HG02852 (cell line): ENCODE measurements around the gene C16orf92.
A peak's percentile ranks its signal among the peaks of the same experiment; 100 is the strongest.

Experiments used
- ATAC-seq: cut with Tn5 transposase; IDR thresholded peaks from one replicate; pipeline ENCODE4 v1.9.1; 2021; ENCODE audit warnings: mild to moderate bottlenecking, moderate library complexity; ENCODE audit not compliant: unreplicated experiment

C16orf92 gene, protein sequence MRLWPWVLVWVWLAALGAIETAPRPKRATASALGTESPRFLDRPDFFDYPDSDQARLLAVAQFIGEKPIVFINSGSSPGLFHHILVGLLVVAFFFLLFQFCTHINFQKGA

DNA sequence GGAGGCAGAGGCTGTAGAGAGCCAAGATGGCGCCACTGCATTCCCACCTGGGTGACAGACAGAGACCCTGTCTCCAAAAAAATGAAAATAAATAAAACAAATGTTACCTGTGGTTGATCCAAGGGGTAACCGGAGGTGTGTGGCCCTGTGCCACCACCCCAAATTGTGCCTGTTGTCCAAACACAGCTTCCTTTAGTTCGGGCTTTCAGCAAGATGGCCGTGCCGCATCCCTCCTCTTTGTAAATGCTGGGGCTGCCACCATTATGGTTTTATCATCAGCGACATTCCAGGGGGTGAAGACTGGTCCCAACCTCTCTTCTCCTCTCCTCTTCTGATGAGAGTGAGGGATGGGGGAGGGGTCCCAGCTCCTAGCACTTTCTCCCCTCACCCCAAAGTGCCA is at the start of gene C16orf92:
Gene C16orf92, plus strand, starts transcription at position 312 of the 400 bp plus-strand sequence. CDS start 143 bp downstream, outside the sequence.
- ATAC-seq: no peak

DNA sequence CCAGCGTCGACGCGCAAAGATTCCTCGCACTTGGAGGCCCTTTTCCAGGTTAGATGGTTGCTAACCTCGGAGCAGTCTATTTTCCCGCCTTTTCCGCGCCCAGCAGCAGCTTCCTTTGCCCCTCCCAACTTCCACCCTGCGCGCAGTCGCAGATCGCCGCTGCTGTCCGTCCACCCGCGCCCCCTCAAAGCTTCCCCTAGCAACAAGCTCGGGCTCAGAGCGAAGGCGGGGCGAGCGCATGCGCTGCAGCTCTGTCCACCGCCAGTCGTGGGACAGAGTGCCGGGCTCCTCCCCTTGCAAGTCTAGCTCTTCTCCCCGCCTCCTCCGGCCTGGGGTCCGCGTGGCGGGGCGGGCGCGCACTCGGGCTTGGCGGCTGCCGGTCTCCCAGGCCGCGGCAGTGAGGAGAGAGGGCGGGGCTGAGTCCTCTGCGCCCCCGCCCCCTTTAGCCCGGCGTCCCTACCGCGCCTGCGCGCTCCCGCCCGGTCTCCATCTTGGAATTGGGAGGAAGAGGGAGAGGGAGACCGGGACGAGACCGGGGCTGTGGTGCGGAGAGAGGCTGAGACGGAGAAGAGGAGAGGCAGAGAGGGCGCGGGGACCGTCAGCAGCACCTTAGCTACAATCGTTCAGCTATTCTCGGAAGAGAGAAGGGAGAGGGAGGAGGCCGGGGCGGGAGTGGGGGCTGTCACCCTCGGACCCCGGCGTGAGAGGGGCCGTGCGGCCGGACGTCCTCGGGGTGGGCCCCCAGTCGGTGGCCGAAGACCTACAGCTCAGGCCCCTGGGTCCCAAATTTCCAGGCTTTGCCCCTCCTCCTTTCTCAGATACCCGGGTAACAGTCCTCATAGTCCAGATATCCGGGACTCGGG is 49.4 kb upstream of the C16orf92 start, which contains the start of gene TAOK2:
Gene TAOK2, plus strand, starts transcription at position 485 of the 863 bp plus-strand sequence. CDS start 3,905 bp downstream, outside the sequence.
- peak; percentile 93 for ATAC-seq

DNA sequence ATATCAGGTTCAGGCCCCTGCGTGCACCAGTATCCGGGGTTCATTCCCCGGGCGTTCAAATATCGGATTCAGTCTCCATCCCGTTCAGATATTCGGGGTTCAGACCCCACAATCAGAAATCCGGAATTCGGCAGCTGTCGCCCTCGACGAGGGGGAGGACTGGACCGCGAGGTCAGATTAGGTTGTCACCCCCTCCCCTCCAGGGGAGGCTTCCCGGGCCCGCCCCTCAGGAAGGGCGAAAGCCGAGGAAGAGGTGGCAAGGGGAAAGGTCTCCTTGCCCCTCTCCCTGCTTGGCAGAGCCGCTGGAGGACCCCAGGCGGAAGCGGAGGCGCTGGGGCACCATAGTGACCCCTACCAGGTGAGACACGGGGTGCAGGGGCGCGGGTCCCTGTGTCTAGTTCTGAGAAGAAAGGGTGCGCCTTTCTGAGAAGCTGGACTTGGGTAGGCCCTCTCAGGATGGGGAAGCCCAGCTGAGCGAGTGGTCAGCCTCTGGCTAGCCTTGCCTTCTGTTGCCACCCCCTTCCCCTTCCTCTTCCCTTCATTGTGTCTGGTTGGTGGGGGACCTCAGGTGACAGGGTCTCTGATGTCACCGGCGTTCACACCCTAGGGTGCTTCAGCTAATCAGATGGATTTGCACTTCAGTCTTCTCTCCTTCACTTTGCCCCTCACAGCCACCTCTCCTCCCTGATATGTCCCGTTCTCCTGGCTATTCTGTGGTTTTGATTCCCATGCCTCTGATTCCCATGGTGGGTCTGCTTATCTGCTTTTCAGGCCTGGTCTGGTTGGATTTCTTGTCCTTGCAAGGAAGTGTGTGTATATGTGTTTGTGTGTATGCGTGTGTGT is 48.5 kb upstream of the C16orf92 start:
- no peak for ATAC-seq

DNA sequence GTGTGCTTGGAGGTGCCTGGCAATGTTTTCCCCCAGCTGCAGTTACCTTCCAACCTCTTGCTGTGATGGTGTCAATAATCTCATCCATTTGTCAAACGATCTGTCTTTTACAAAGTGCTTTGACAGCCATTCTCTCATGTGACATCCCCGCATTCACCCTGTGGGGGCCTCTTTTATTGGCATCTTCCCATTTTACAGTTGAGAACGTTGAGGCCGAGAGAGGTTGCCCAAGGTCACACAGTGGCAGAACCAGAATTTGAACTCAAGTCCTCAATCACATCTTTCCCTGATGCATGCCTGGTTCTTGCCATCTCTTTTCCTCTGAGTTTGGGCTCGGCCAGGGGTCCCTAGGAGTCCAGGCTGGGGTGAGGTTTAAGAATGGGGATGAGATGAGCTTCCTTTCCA is 47.9 kb upstream of the C16orf92 start:
- no peak for ATAC-seq

DNA sequence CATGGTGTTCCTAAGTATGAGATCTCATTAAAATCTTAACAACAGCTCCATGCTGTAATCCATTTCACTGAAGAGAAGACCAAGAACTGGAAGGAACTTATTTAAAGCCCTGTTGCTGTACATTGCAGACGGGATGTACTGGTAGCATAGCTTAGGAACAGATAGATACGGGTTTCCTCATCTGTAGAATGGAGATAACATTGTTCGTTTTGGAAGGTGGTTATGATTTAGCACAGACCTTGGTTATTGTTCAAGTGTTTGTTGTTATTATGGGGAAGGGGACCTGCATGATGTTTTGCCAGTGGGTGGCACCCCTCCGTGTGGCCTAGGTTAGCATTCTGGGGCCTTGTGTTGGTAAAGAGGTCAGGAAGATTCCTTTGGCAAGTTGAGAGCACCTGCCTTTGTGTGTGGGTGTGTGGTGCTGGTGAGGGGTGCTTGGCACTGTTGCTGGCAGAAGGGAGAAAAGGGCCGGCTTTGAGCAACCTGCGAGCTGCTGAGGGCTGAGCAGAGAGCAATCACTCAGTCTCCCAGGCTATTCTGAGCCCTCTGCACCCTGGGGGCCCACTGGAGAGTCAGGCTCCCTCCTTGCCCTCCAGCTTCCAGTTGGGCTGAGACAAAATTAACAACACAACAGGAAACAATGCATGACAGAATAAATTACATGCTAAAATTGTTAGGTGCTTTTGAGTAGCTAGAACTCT is 47.0 kb upstream of the C16orf92 start:
- ATAC-seq: no peak

DNA sequence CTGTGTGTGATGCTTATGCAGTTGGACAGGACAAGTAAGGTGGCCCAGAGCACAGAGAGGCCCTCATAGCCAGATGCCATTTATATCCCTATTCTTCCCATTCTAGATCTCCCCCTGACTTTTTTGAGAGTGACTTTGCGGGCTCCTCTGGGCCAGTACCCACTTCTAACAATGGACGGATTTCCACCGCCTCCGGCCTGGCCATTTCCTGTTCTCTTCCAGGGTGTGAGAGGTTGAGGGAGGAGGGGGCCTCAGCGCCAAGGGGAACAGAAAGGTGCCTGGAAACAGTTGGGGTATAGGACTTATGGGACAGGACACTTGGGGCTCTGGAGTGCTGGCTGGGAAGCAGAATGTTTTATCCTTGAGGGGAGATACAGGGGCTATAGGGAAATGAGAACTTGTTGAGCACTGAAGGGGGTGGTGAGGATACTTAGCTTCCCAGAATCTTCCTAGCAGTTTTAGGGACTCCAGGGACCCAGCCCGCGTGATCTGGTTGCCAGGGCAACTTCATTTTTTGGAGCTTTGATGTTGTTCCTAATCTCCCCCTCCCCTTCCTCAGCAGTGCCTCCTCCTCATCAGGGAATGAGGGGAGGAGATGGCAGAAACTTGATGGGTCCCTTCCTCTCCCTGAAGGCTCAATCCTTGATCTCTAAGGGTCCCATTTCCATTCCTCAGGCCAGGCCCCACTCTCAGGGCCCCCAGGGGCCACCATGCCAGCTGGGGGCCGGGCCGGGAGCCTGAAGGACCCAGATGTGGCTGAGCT is 45.8 kb upstream of the C16orf92 start:
- no peak for ATAC-seq

DNA sequence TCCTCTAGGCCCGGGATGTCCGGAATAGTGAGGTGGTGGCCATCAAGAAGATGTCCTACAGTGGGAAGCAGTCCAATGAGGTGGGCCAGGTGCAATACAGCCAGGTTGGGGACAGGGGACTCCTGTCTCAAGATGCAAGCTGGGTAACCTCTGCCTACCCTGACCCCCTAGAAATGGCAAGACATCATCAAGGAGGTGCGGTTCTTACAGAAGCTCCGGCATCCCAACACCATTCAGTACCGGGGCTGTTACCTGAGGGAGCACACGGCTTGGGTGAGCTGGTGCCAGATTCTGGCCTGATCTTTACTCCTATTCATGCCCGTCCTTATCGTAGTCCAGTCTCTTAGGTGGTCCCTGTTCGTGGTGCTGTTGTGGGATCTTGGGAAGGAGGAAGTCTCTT is 44.9 kb upstream of the C16orf92 start:
- ATAC-seq: no peak

DNA sequence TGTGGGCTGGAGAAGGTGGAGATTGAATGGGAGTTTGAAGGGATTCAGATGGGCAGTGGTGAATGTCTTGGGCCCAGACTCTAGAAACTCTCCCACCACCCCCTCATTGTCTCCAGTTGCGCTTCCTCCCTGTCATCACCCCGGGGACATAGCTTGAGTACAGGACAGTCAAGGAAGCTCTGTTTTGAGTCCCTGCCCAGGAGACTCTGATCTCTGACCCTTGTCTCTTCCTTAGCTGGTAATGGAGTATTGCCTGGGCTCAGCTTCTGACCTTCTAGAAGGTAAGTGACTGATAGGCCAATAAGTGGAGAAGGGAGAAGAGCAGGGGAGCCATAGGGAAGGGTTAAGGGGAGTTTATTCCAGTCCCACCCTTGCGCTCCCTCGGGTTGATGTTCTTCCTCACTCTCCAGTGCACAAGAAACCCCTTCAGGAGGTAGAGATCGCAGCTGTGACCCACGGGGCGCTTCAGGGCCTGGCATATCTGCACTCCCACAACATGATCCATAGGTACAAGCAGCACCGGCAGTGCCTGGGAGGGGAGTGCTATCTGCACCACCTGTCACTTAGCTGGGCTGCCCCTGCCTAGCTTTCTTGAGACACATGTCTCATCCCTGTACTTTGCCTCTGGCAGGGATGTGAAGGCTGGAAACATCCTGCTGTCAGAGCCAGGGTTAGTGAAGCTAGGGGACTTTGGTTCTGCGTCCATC is 44.3 kb upstream of the C16orf92 start:
- ATAC-seq: no peak

DNA sequence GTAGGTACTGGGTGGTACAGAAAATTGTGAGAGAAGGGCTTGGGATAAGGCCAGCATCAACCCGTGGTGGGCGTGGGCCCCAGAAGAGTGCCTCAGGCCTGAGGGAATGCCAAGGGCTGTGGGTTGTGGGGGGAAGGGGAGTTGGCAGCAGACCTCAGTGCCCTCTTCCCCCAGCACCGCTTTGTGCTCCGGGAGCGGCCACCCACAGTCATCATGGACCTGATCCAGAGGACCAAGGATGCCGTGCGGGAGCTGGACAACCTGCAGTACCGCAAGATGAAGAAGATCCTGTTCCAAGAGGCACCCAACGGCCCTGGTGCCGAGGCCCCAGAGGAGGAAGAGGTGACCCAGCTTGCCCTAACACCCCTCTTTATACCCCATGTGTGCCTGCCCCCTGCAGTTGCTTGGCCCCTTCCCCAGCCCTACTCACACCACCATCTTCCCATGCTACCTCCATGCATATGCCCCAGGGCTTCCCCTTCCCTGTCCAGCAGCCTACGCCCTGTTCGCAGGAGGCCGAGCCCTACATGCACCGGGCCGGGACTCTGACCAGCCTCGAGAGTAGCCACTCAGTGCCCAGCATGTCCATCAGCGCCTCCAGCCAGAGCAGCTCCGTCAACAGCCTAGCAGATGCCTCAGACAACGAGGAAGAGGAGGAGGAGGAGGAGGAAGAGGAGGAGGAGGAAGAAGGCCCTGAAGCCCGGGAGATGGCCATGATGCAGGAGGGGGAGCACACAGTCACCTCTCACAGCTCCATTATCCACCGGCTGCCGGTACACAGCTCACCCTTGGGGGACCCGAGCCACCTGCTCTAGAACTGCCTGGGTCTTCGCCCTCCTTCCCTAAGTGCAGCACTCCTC is 40.2 kb upstream of the C16orf92 start:
- no peak for ATAC-seq

DNA sequence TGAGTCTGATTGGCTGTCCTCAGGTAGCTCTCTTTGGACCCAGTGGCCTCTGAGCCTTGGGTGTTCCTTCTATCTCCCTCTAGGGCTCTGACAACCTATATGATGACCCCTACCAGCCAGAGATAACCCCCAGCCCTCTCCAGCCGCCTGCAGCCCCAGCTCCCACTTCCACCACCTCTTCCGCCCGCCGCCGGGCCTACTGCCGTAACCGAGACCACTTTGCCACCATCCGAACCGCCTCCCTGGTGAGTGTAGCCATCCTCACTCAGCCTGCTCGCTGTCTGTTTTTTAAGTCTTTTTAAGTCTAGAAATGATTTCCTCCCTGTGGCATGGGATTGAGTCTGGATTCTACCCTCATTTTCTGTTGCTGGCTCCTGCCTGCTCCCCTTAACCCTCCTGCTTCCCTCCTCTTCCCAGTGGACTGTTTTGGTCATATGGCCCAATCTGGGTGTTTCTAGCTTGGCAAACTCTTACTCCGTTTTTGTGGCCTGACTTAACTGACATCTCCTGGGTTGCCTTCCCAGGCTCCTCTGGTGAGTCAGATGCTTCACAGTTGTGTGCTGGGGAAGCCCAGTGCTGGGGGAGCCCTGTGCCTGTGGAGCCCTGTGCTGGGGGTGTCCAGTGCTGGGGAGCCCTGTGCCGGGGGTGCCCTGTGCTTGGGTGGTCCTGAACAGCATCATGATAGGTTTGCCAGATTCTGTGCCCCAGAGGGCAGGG is 39.4 kb upstream of the C16orf92 start:
- no peak for ATAC-seq

DNA sequence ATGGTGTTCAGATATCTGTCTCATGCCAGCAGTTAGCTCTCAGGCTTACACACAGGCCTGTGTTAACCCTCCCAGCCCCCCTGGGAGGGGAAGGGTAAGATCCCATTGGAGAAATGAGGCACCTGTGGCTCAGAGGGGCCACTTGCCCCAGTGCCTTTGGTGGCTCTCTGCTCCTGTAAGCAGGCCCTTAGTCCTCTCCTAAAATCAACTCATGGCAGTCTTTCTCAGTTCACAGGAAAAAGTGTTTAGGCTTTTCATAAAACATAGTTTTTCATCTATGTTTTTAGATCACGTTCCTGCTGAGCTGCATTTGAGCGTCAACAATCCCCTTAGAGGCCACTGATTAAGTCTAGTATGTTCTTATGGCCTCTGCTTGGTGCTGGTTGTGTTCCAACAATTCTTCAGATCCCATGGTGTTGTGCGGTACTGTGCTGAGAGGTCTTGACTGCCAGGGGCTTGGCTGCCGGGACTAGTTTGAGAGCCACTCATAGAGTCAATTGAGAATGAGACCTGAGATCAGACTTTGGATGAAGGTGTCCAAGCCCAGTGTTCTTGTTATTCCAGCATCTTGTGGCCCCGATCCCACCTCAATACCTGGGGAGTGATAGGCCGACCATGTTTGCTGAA is 38.7 kb upstream of the C16orf92 start:
- ATAC-seq: no peak

DNA sequence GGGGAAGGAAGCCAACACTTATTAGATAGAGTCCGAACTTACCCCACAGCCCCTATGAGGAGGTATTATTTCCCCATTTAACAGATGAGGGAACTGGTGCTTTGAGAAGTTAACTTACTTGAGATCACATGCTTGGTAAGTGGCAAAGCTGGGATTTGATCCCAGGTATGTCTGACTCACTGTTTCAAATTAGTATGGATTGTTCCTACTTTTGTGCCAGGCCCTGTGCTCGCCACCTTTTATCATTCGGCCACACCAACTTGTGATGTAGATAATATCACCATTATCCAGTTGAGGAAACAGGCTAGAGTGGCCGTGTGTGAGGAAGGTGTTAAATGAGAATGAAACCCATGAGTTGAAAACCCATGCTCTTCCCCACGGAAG is 38.2 kb upstream of the C16orf92 start:
- ATAC-seq: no peak

DNA sequence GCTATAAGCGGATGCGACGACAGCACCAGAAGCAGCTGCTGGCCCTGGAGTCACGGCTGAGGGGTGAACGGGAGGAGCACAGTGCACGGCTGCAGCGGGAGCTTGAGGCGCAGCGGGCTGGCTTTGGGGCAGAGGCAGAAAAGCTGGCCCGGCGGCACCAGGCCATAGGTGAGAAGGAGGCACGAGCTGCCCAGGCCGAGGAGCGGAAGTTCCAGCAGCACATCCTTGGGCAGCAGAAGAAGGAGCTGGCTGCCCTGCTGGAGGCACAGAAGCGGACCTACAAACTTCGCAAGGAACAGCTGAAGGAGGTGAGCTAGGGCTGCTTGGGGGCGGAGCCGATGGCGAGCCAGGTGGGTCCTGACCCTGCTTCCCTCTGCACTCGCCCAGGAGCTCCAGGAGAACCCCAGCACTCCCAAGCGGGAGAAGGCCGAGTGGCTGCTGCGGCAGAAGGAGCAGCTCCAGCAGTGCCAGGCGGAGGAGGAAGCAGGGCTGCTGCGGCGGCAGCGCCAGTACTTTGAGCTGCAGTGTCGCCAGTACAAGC is 37.7 kb upstream of the C16orf92 start:
- no peak for ATAC-seq

DNA sequence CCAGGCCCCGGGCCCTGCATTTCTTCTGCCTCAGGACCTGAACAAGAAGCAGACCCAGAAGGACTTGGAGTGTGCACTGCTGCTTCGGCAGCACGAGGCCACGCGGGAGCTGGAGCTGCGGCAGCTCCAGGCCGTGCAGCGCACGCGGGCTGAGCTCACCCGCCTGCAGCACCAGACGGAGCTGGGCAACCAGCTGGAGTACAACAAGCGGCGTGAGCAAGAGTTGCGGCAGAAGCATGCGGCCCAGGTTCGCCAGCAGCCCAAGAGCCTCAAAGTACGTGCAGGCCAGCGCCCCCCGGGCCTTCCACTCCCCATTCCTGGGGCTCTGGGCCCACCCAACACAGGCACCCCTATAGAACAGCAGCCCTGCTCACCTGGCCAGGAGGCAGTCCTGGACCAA is 36.8 kb upstream of the C16orf92 start:
- no peak for ATAC-seq

DNA sequence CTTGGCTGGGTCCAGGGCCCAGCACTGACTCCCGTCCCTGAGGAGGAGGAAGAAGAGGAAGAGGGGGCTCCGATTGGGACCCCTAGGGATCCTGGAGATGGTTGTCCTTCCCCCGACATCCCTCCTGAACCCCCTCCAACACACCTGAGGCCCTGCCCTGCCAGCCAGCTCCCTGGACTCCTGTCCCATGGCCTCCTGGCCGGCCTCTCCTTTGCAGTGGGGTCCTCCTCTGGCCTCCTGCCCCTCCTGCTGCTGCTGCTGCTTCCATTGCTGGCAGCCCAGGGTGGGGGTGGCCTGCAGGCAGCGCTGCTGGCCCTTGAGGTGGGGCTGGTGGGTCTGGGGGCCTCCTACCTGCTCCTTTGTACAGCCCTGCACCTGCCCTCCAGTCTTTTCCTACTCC is 36.1 kb upstream of the C16orf92 start:
- ATAC-seq: no peak

DNA sequence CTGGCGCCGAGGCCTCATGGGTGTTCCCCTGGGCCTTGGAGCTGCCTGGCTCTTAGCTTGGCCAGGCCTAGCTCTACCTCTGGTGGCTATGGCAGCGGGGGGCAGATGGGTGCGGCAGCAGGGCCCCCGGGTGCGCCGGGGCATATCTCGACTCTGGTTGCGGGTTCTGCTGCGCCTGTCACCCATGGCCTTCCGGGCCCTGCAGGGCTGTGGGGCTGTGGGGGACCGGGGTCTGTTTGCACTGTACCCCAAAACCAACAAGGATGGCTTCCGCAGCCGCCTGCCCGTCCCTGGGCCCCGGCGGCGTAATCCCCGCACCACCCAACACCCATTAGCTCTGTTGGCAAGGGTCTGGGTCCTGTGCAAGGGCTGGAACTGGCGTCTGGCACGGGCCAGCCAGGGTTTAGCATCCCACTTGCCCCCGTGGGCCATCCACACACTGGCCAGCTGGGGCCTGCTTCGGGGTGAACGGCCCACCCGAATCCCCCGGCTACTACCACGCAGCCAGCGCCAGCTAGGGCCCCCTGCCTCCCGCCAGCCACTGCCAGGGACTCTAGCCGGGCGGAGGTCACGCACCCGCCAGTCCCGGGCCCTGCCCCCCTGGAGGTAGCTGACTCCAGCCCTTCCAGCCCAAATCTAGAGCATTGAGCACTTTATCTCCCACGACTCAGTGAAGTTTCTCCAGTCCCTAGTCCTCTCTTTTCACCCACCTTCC is 35.5 kb upstream of the C16orf92 start:
- ATAC-seq: no peak
